HG03439 (cell line): ENCODE results near the gene SNX2.
A peak's percentile ranks its signal among the peaks of the same experiment; 100 is the strongest.
"Not testable (repeated sequence)": the region's sequence is repeated elsewhere in the genome, so short reads cannot be mapped to it uniquely, and the experiment has no call there.

Experiments
- ATAC-seq: cut with Tn5 transposase; IDR thresholded peaks from one replicate; pipeline ENCODE4 v1.9.1; 2021; ENCODE audit warnings: mild to moderate bottlenecking, moderate library complexity; ENCODE audit not compliant: unreplicated experiment

The SNX2 gene

GRCh38 chr5:122842016-122842580 lies 67.2 kb downstream of the SNX2 start:
- ATAC-seq, result no peak

- no peak for ATAC-seq
Observed at GRCh38 chr5:122844136-122844909, 69.4 kb downstream of the SNX2 start.

DNA sequence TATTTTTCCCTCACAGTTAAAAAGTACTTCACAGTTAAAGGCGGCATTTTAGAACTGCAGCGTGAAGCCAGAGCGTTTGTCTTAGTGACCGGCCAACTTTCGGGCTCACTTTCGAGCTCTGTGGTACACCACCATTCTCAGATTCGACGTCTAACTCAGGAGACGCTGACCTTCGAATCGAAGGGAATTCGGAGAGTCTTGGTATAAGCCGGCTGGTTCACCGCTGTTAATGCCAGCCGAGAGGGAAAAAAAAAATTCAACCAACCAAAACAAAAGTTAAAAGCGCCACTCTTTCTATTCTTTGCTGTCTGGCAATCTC lies 70.0 kb downstream of the SNX2 start:
- peak; percentile 41 for ATAC-seq

- peak; percentile 90 for ATAC-seq
Observed at GRCh38 chr5:122845229-122846050, 70.6 kb downstream of the SNX2 start, which contains the start of gene SNX24. TSS of gene SNX24 (plus strand) at chr5:122845613. CDS start at chr5:122845634, 21 bp downstream.

DNA sequence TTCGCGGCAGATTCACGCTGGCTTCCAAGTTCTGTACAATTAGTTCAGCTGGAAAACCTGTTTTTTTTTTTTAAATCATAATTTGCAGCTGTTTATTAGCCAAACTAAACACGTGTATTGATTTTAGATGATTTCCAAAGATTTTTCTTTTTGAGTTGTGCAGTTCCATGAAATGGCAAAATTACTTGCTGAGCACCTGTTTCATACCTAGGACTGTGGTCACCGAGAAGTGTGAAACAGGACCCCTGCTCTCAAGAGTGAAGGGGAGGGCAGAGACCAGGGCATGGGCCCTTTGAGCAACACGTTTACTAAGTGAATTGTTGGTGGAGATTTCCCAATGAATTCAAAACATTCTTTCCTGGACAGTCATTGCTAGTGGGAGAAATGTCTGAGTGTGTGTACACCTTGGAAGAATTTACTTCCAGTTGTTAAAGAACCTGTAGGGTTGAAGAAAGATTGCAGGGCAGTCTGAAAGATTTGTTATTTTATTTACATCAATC lies 71.2 kb downstream of the SNX2 start:
- no peak for ATAC-seq

DNA sequence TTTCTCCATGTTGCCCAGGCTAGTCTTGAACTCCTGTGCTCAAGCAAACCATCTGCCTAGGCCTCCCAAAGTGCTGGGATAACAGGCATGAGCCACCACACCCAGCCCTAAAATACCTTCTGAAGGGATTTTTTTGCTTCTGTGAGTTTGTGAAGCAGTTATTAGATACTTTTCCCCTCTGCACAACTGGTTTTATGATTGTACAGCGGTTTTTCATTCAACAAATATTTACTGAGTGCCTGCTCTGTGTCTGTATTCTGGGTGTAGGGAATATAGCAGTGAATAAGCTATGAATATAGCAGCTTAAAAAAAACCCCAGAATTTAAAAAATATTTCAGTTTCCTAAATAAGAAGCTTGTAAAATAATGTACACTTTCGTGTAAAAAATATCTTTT lies 72.8 kb downstream of the SNX2 start:
- ATAC-seq, result no peak

DNA sequence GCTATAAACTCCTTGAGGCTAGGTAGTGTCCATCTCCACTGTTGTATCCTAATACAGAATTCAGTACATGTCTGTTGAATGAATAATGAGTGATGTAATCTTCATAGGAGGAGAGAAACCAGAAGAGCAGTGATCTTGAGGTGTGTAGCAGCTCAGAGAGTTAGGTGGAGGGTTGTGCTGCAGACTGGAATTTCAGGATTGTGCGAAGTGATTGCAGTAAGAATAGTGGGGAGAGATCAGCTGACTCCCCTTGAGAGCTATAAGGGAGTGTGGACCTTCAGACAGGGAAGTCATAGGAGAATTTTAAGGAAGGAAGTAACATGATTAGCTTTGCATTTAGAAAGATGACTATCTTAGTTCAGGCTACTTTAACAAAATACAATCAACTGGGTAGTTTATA lies 74.9 kb downstream of the SNX2 start:
- ATAC-seq, result no peak

GRCh38 chr5:122857538-122857937 lies 82.7 kb downstream of the SNX2 start:
- not testable (repeated sequence) for ATAC-seq

DNA sequence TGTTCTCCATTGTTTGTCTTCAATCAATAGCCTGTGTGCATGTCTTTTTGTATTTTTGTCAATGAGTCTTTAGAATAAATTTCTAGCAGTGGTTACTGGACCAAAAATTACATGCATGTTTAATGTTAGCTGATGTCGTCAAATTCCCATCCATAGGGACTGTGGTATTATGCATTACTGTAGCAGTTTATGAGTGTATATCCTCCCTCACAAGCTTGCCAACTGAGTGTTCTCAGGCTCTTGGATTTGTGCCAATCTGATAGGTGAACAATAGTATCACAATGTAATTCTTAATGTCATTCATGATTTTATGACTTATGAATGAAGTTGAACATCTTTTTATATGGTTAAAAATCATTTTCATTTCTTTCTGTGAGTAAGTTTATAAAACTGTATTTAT lies 83.6 kb downstream of the SNX2 start:
- ATAC-seq, result no peak

GRCh38 chr5:122863240-122863639 lies 88.4 kb downstream of the SNX2 start:
- ATAC-seq, result no peak

GRCh38 chr5:122863721-122864120 lies 88.8 kb downstream of the SNX2 start:
- no peak for ATAC-seq

DNA sequence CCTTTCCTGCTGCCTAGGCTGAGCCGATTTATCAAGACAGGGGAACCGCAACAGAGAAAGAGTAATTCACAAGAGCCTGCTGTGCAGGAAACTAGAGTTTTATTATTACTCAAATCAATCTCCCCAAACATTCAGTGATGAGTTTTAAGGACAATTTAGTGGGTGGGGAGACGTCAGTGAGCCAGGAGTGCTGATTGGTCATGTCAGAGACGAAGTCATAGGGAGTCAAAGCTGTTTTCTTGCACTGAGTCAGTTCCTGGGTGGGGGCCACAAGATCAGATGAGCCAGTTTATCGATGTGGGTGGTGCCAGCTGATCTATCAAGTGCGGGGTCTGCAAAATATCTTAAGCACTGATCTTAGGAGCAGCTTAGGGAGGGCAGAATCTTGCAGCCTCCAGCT lies 89.5 kb downstream of the SNX2 start:
- no peak for ATAC-seq

- no peak for ATAC-seq
Observed at GRCh38 chr5:122864842-122865241, 90.0 kb downstream of the SNX2 start.

DNA sequence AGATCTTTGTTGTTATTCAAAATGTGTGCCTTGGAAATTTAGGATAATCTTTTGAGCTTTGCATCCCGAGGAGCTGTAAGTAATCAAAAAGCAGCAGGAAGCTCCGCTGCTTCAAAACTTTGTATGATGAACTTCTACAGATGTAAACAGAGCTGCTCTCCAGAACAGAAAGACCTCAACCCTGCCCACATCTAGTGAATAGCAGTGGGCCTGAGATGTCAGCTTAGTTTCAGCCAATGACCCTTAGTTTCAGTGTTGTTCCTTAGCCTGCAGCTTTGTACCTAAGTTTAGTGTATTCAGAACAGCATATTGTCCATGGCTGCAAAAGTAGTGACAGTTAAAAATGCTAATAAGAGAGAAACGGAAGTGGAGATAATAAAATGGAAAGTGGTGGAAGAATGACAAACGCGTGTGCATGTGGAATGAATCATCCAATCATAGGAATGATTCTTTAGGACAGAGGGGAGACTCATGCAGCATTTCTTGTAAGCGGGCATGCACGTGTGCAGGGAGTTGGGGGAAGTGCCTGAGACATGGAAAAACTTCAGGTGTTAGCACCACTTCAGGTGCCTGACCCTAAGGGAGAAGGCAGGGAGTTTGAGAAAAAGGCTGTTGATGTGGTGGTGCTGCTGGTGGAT lies 95.5 kb downstream of the SNX2 start:
- no peak for ATAC-seq

- no peak for ATAC-seq
Observed at GRCh38 chr5:122871661-122872060, 96.8 kb downstream of the SNX2 start.

DNA sequence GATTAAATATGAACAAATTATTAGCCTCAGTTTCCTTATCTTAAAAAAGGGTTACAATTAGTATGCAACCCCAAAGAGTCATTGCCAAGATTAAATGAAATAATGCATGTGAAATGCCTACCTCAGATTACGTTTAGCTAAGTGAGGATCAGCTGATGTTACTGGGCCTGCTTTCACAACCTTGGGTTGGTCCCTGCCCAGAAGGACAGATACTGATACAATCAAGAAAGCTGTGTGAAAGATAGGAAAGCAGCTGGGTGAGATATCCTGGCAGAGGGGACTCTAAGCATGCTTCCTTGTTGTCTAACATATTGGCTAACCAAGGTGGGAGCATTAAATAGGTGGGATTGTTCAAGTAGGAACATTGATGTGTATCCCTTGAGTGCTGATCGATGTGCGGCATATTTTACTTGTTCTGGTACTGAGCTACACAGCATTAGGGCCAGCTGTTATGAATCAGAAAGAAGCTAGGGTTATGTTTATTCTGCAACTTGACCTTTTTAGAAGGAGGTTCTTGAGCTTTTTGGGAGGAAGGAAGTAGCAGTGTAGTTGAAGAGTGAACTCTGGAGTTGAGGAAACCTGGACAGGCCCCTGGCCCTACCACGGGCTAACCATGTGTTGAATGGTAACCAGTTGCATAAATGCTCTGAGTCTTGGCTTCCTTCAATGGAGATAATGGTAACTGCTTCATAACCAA lies 99.4 kb downstream of the SNX2 start:
- no peak for ATAC-seq

GRCh38 chr5:122877518-122877917 lies 102.6 kb downstream of the SNX2 start:
- ATAC-seq, result no peak

GRCh38 chr5:122879076-122879475 lies 104.2 kb downstream of the SNX2 start:
- no peak for ATAC-seq
